ENCODE measurements around the gene PRPF38B.

PRPF38B gene

DNA sequence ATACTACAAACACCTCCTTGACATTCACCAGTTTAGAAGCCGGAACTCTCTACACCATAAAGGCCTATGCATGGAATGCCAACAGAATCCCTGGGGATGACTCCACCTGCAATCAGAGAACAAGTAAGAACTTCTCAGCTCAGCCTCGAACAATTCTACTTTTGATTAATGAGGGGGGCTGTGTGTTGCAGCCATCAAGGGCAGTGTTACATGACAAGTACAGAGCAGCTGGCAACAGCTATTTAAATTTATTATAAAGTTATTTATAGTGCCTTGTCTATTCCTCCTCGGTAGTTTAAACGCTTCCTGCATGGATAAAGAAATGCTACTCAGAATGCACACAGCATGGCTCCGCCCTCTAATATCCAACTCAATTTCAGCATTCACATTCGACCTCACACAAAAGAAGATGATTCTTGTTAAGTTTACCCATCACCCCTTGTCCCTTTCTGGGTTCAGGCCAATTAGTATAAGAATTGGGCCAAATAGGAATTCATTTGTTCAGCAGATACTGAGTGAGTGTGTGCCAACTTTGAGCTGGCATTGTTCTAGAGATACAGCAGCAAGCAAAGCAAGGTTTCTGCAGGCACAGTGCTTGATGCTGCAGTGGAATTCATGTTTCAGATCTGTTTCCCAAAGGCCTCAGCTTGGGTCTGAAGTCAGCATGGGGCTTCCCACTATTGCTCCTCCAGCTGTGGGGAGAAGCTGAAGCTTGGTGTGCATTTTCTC lies 27.0 kb downstream of the PRPF38B start:
- DNase-seq: no peak

DNA sequence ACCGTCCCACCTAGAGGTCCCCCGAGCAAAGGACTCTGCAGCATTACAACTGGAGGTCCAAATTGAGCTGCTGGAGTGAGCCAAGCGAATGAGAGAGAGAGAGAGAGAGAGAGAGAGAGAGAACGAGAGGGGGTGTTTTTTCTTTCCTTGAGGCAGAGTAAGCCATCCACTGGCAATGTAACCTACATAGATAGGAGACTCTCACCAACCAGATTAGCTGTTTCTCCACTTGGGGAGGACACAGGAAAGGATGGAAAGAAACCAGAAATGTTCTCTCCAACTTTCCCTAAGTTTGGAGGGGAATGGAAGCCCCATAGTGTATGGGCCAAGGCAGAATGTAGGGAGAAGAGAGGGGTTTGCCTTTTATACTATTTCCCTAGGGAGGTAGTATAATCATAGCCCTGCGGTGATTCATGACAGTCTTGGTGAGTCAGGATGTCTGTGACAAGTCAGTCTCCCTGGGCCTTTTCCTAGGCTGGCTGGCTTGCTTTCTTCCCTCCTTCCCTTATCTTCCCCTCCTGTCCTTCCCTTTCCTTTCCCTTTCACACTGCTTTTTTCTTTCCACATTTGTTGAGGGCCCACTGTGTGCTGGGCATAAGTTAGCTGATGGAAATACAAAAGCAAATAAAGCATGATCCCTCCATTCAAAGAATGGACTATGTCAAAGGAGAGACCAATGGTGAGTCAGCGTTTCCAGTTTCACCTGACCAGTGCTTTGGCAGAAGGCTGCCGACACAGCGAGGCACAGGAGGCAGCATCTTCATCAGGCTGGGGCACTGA lies 27.7 kb downstream of the PRPF38B start:
- DNase-seq: peak; percentile 75

- DNase-seq: no peak
Measured at GRCh38 chr1:108722292-108722691, 30.2 kb downstream of the PRPF38B start.

DNA sequence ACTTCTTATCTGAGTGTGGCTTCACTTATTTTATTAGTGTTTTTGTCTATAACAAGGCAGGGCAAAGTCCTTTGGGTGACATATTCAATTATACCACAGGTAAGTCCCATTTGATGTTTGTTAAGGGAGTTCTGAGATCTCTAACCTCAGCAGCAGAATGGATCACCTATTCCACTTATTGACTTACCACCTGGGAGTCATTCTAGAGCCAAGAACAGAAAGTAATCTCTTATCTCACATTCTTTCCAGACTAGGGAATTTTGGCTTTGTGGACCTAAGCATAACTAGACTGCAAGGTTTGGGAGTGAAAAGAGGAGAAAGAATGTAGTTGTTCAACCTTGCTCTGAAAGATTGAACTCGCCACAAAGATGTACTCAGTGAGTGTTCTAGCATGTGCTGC lies 33.8 kb downstream of the PRPF38B start:
- DNase-seq: no peak

- DNase-seq: no peak
Measured at GRCh38 chr1:108728327-108728923, 36.3 kb downstream of the PRPF38B start.

DNA sequence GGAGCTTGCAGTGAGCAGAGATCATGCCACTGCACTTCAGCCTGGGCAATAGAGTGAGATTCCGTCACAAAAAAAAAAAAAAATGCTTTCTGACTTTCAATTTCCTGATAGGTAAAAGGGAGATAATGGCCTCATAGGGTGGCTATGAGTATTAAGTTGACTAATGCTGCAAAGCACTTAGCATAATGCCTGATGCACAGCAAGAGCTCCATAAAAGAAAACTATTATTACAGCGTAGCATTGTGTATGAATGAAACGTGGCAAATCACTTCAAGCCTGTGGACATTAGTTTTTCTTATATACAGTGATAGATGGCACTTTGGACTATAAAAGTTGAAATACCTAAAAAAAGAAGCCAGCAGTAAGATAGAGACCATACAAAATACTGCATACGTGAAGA lies 37.4 kb downstream of the PRPF38B start:
- DNase-seq: no peak

GRCh38 chr1:108732398-108732797 lies 40.3 kb downstream of the PRPF38B start:
- DNase-seq: no peak

GRCh38 chr1:108734171-108734865 lies 42.2 kb downstream of the PRPF38B start:
- DNase-seq: no peak

- DNase-seq: no peak
Measured at GRCh38 chr1:108742253-108742652, 50.1 kb downstream of the PRPF38B start.

GRCh38 chr1:108745980-108746381 lies 53.9 kb downstream of the PRPF38B start:
- no peak for DNase-seq

DNA sequence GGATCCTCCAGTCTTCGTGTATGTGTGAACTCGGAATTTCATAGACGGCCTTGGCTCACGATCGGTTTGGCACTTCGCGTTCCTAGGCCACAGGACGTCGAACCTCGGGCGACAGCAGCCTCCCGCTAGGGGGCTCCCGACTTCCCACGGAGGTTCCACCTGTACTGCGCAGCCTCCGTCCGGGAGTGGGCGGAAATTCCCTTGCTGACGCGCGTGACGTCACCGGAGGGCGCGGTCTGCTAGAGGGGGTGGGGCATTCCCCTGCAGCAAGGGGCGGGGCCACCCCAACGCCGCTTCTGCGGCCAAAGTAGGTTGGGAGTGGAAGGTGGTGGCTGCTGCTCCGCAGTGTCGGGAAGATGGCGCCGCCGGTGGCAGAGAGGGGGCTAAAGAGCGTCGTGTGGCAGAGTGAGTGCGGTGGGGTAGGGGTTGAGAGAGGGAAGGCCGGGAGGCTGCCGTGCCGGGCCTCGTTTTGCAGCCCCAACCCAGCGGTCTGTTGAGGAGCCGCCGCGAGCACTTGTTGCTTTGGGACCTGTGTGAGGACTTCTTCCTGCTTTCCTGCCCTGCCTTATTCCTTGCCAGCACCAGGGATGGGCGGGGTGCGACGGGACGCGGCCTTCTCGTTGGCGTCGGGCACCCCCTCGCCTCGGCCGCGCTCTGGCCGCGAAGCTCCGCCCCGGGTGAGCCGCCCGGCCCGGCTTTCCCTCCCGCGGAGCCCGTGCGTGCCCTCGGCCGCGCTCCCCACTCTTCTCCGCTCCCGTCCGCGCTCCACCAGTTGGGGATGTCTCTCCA lies 54.5 kb downstream of the PRPF38B start, which contains the start of gene STXBP3:
TSS of gene STXBP3 (plus strand) at position 293 of the 789 bp plus-strand sequence. CDS start at position 357, 64 bp downstream.
- peak; percentile 98 for DNase-seq

- DNase-seq: peak; percentile 58
Measured at GRCh38 chr1:108747171-108747850, 55.2 kb downstream of the PRPF38B start.

GRCh38 chr1:108747898-108748297 lies 55.8 kb downstream of the PRPF38B start:
- no peak for DNase-seq

GRCh38 chr1:108749081-108749480 lies 57.0 kb downstream of the PRPF38B start:
- no peak for DNase-seq

GRCh38 chr1:108750476-108751181 lies 58.5 kb downstream of the PRPF38B start:
- no peak for DNase-seq
